SH-SY5Y (cell line): ENCODE measurements around the gene PCAT6.

Experiments
- GATA2 ChIP-seq: IDR thresholded peaks from 2 replicates; pipeline ENCODE4 v1.6.1; 2011; ENCODE audit warnings: mild to moderate bottlenecking, low read depth, low read length
- GATA3 ChIP-seq: IDR thresholded peaks from 2 replicates; pipeline ENCODE4 v1.6.1; 2011; ENCODE audit warnings: low read depth, mild to moderate bottlenecking, low read length, moderate library complexity

DNA sequence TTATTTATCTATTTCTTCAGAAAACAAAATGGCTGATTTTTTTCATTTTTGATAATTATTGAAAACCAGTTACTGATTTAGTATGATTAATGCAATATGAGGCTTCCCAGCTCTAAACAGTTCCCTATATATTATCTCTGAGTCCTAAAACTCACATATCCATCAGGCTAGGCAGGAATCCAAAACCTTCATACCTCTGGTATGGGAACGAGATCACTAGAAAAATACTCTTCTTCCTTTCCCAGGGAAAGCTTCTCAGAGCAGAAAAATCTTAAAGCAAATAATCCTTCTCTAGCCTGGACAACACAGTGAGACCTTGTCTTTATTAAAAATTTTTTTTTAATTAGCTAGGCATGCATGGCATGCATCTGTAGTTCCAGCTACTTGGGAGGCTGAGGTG is 45.0 kb upstream of the PCAT6 start:
- TF ChIP-seq GATA2, result no peak
- TF ChIP-seq GATA3, result no peak
